MM.1S (cell line): Measurements from ENCODE around the gene STAT6.

ENCODE experiments used
- DNase-seq: peaks from one replicate; pipeline ENCODE4 v3.0.0-alpha.2; 2015
- H2AFZ ChIP-seq: fragments of 300-600 bp; sonication (generic); 2 replicates; pipeline ENCODE4 v1.6.0; 2016; ENCODE audit warnings: antibody characterized with exemption, low read length
- H3F3A ChIP-seq: fragments of 300-600 bp; sonication (generic); 2 replicates; pipeline ENCODE4 v1.6.1; 2016; ENCODE audit warnings: mild to moderate bottlenecking, antibody characterized with exemption, low read length, moderate library complexity, mixed read lengths; ENCODE audit not compliant: insufficient read depth
- H3K27ac ChIP-seq: fragments of 300-600 bp; sonication (generic); 2 replicates; pipeline ENCODE4 v1.5.1; 2016; ENCODE audit warnings: mild to moderate bottlenecking, low read length
- H3K27me3 ChIP-seq: fragments of 300-600 bp; sonication (generic); replicated peaks from 2 replicates; pipeline ENCODE4 v1.6.0; 2016; ENCODE audit warnings: low read length; ENCODE audit not compliant: insufficient read depth
- H3K36me3 ChIP-seq: fragments of 300-600 bp; sonication (generic); replicated peaks from 2 replicates; pipeline ENCODE4 v1.6.1; 2016; ENCODE audit warnings: mild to moderate bottlenecking, low read length, mixed read lengths; ENCODE audit not compliant: insufficient read depth
- H3K4me1 ChIP-seq: fragments of 300-600 bp; sonication (generic); 2 replicates; pipeline ENCODE4 v1.6.1; 2016; ENCODE audit warnings: low read length, mixed read lengths
- H3K4me2 ChIP-seq: fragments of 300-600 bp; sonication (generic); 2 replicates; pipeline ENCODE4 v1.6.0; 2016; ENCODE audit warnings: low read depth, low read length
- H3K4me3 ChIP-seq: fragments of 300-600 bp; sonication (generic); 2 replicates; pipeline ENCODE4 v1.5.1; 2016; ENCODE audit warnings: low read length, mixed read lengths
- H3K79me2 ChIP-seq: fragments of 300-600 bp; sonication (generic); 2 replicates; pipeline ENCODE4 v1.6.1; 2016; ENCODE audit warnings: mixed run types, low read length, mixed read lengths
- H3K9ac ChIP-seq: fragments of 300-600 bp; sonication (generic); 2 replicates; pipeline ENCODE4 v1.6.1; 2016; ENCODE audit warnings: low read length, mixed read lengths
- H3K9me2 ChIP-seq: fragments of 300-600 bp; sonication (generic); replicated peaks from 2 replicates; pipeline ENCODE4 v1.6.1; 2016; ENCODE audit warnings: mild to moderate bottlenecking, low read length, mixed read lengths; ENCODE audit not compliant: insufficient read depth
- H3K9me3 ChIP-seq: fragments of 300-600 bp; sonication (generic); replicated peaks from 2 replicates; pipeline ENCODE4 v1.6.1; 2016; ENCODE audit warnings: mild to moderate bottlenecking, low read length, mixed read lengths; ENCODE audit not compliant: insufficient read depth
- H4K20me1 ChIP-seq: fragments of 300-600 bp; sonication (generic); 2 replicates; pipeline ENCODE4 v1.6.1; 2016; ENCODE audit warnings: mild to moderate bottlenecking, low read length, moderate library complexity, mixed read lengths; ENCODE audit not compliant: insufficient read depth
- CTCF ChIP-seq: fragments of 300-600 bp; sonication (generic); IDR thresholded peaks from 2 replicates; pipeline ENCODE4 v1.5.1; 2016; ENCODE audit warnings: antibody characterized with exemption, low read length, mixed read lengths
- EZH2 ChIP-seq: fragments of 300-600 bp; sonication (generic); optimal IDR thresholded peaks from 2 replicates; pipeline ENCODE3; 2017; ENCODE audit warnings: low read depth, mild to moderate bottlenecking, antibody characterized with exemption, low read length, mixed read lengths
- EZH2phosphoT487 ChIP-seq: fragments of 300-600 bp; sonication (generic); IDR thresholded peaks from 2 replicates; pipeline ENCODE4 v1.6.1; 2018; ENCODE audit warnings: antibody characterized with exemption, low read length

The STAT6 gene

GRCh38 chr12:57119294-57120085, 8.3 kb upstream of the STAT6 start:
- H3K9ac ChIP-seq = no peak overlapping the region
- H3K79me2 ChIP-seq = no peaks in the 10 kb centered on the region
- DNase-seq = no peak
- TF ChIP-seq CTCF (no peak), EZH2 (no peak), EZH2phosphoT487 (no peak)
- H3K27me3 ChIP-seq = peaks cover 6% of the 10 kb centered on the region; the same call in 1 of the 2 replicates
- no peaks in the 10 kb centered on the region for H3K9me3 ChIP-seq
- no peak overlapping the region for H3K27ac ChIP-seq
- H2AFZ ChIP-seq = no peak overlapping the region
- H3K36me3 ChIP-seq = no peaks in the 10 kb centered on the region
- no peak overlapping the region for H3K4me3 ChIP-seq
- H4K20me1 ChIP-seq = no peaks in the 10 kb centered on the region
- no peak overlapping the region for H3K4me2 ChIP-seq
- H3K9me2 ChIP-seq = no peaks in the 10 kb centered on the region
- no peaks in the 10 kb centered on the region for H3K4me1 ChIP-seq
- no peaks in the 10 kb centered on the region for H3F3A ChIP-seq

- Histone ChIP-seq H3K27me3 (peaks cover 5% of the 10 kb centered on the region; the same call in 1 of the 2 replicates), H3K4me3 (no peak overlapping the region), H3K9me3 (no peaks in the 10 kb centered on the region), H2AFZ (no peak overlapping the region), H3K79me2 (no peaks in the 10 kb centered on the region), H3K4me2 (no peak overlapping the region), H4K20me1 (no peaks in the 10 kb centered on the region), H3K36me3 (no peaks in the 10 kb centered on the region), H3K4me1 (no peaks in the 10 kb centered on the region), H3K27ac (no peak overlapping the region), H3K9me2 (no peaks in the 10 kb centered on the region), H3F3A (no peaks in the 10 kb centered on the region), H3K9ac (no peak overlapping the region)
- no peak for DNase-seq
- TF ChIP-seq CTCF (no peak), EZH2phosphoT487 (no peak), EZH2 (no peak)
Measured at GRCh38 chr12:57118711-57119271, 7.6 kb upstream of the STAT6 start.

GRCh38 chr12:57116580-57117281, 5.6 kb upstream of the STAT6 start:
- Histone ChIP-seq H3K36me3 (no peaks in the 10 kb centered on the region), H3K9ac (no peak overlapping the region), H3K27me3 (no peaks in the 10 kb centered on the region), H3K9me2 (no peaks in the 10 kb centered on the region), H3K4me2 (no peak overlapping the region), H3K9me3 (no peaks in the 10 kb centered on the region), H2AFZ (0 out of 2 replicates have a peak overlapping the region, but pooled peaks have one; percentile 22), H3K27ac (no peak overlapping the region), H3F3A (peaks cover 5% of the 10 kb centered on the region; the same call in 1 of the 2 replicates), H3K79me2 (no peaks in the 10 kb centered on the region), H4K20me1 (no peaks in the 10 kb centered on the region), H3K4me1 (peaks cover 5% of the 10 kb centered on the region), H3K4me3 (no peak overlapping the region)
- TF ChIP-seq EZH2 (no peak), EZH2phosphoT487 (no peak), CTCF (no peak)
- DNase-seq = no peak
